Gastrocnemius medialis (tissue), 4 donors: Measurements from ENCODE around the gene TBC1D10A.

Experiments
- CTCF ChIP-seq, 5 experiments: fragments of 450-650 bp in 3 of 5; fragments of 200-600 bp in 2 of 5; sonication (generic) in 2 of 5; IDR thresholded peaks in 4 of 5; conservative IDR thresholded peaks in 1 of 5; 1 replicate in 4 of 5; 2 replicates in 1 of 5; pipeline ENCODE4 v1.5.1; 2016 to 2019; ENCODE audit warnings: antibody characterized with exemption in 5 of 5, mild to moderate bottlenecking in 3 of 5, moderate library complexity in 3 of 5
- POLR2A ChIP-seq, 2 donors: fragments of 450-650 bp; IDR thresholded peaks; one replicate each; pipeline ENCODE4 v1.6.1; 2017; ENCODE audit warnings: antibody characterized with exemption in 2 of 2, mild to moderate bottlenecking in 2 of 2, moderate library complexity in 2 of 2

- TF ChIP-seq POLR2A (IDR thresholded peaks at IDR 0.05) (no peak), CTCF (IDR thresholded peaks at IDR 0.05 in 4 of 5, conservative IDR thresholded peaks at IDR 0.05 in 1 of 5) (no peak)
Observed at GRCh38 chr22:30254314-30254713, 72.4 kb downstream of the TBC1D10A start.
